Liver (tissue), 9 donors: Measurements from ENCODE around the gene ADCY3. TPM values are rescaled to one million over a fixed set of nuclear protein-coding genes. Genes with fewer than 3 reads are reported as not detected.

Experiments used
- DNase-seq: peaks from one replicate; pipeline ENCODE4 v3.0.0-alpha.2; 2017; ENCODE audit warnings: low spot score
- H3K27ac ChIP-seq, 2 donors: one replicate each; pipeline ENCODE4 v1.7.0; 2013; ENCODE audit warnings: inconsistent platforms in 2 of 2, low read length in 2 of 2, control low read depth in 1 of 2, low read depth in 1 of 2, mild to moderate bottlenecking in 1 of 2
- H3K27me3 ChIP-seq, 4 donors: one replicate each; pipeline versions ENCODE4 v1.6.1 to v1.7.0; 2013; ENCODE audit warnings: low read length in 3 of 4, inconsistent platforms in 1 of 4, mild to moderate bottlenecking in 1 of 4, moderate library complexity in 1 of 4; ENCODE audit not compliant: control insufficient read depth in 4 of 4, insufficient read depth in 4 of 4
- H3K36me3 ChIP-seq, 4 donors: one replicate each; pipeline versions ENCODE4 v1.6.1 to v1.7.0; 2013; ENCODE audit warnings: low read length in 3 of 4, mild to moderate bottlenecking in 3 of 4, low read depth in 1 of 4, moderate library complexity in 1 of 4; ENCODE audit not compliant: control insufficient read depth in 4 of 4, insufficient read depth in 3 of 4
- H3K4me1 ChIP-seq, 4 donors: one replicate each; pipeline versions ENCODE4 v1.6.1 to v1.7.0; 2013; ENCODE audit warnings: low read length in 3 of 4, mild to moderate bottlenecking in 3 of 4, moderate library complexity in 1 of 4; ENCODE audit not compliant: control insufficient read depth in 4 of 4, insufficient read depth in 4 of 4
- H3K4me3 ChIP-seq, 3 donors: one replicate each; pipeline versions ENCODE4 v1.6.1 to v1.7.0; 2013; ENCODE audit warnings: low read length in 3 of 3, control low read depth in 1 of 3, low read depth in 1 of 3, mild to moderate bottlenecking in 1 of 3
- H3K9ac ChIP-seq, 2 donors: one replicate each; pipeline ENCODE4 v1.7.0; 2013; ENCODE audit warnings: low read length in 2 of 2, mild to moderate bottlenecking in 2 of 2, moderate library complexity in 2 of 2, control low read depth in 1 of 2, low read depth in 1 of 2
- H3K9me3 ChIP-seq, 4 donors: one replicate each; pipeline versions ENCODE4 v1.6.1 to v1.7.0; 2013; ENCODE audit warnings: low read length in 3 of 4; ENCODE audit not compliant: control insufficient read depth in 4 of 4
- EGR1 ChIP-seq, 2 donors: IDR thresholded peaks; 2 replicates each; pipeline ENCODE4 v1.6.1; 2016 to 2018; ENCODE audit warnings: antibody characterized with exemption in 2 of 2, low read depth in 2 of 2
- FOXA1 ChIP-seq: IDR thresholded peaks from 2 replicates; pipeline ENCODE4 v1.6.1; 2016; ENCODE audit warnings: antibody characterized with exemption
- FOXA2 ChIP-seq: IDR thresholded peaks from 2 replicates; pipeline ENCODE4 v1.6.1; 2016; ENCODE audit warnings: antibody characterized with exemption
- GABPA ChIP-seq, 2 donors: IDR thresholded peaks in 1 of 2; conservative IDR thresholded peaks in 1 of 2; 2 replicates each; pipeline ENCODE4 v1.6.1; 2016; ENCODE audit warnings: antibody characterized with exemption in 2 of 2, mild to moderate bottlenecking in 1 of 2, moderate library complexity in 1 of 2
- HNF4A ChIP-seq, 2 donors: conservative IDR thresholded peaks; 2 replicates each; pipeline ENCODE4 v1.6.1; 2016; ENCODE audit warnings: antibody characterized with exemption in 2 of 2, mild to moderate bottlenecking in 2 of 2
- HNF4G ChIP-seq: IDR thresholded peaks from 2 replicates; pipeline ENCODE4 v1.6.1; 2016; ENCODE audit warnings: antibody characterized with exemption
- JUND ChIP-seq, 2 donors: IDR thresholded peaks; 2 replicates each; pipeline ENCODE4 v1.6.1; 2016; ENCODE audit warnings: antibody characterized with exemption in 2 of 2
- NR2F2 ChIP-seq: IDR thresholded peaks from 2 replicates; pipeline ENCODE4 v1.6.1; 2016; ENCODE audit warnings: antibody characterized with exemption
- RAD21 ChIP-seq, 2 donors: IDR thresholded peaks; 2 replicates each; pipeline ENCODE4 v1.6.1; 2016; ENCODE audit warnings: antibody characterized with exemption in 2 of 2, mild to moderate bottlenecking in 2 of 2
- RXRA ChIP-seq, 2 donors: IDR thresholded peaks; 2 replicates each; pipeline ENCODE4 v1.6.1; 2017 to 2018; ENCODE audit warnings: antibody characterized with exemption in 2 of 2, mild to moderate bottlenecking in 1 of 2
- SP1 ChIP-seq: IDR thresholded peaks from 2 replicates; pipeline ENCODE4 v1.6.1; 2018; ENCODE audit warnings: antibody characterized with exemption, mild to moderate bottlenecking
- YY1 ChIP-seq: IDR thresholded peaks from 2 replicates; pipeline ENCODE4 v1.6.1; 2016; ENCODE audit warnings: antibody characterized with exemption, mild to moderate bottlenecking
- WGBS: extraction: QIAGEN DNeasy Blood & Tissue Kit; methylation state at CpG from one replicate; pipeline ENCODE4 v1.1.7; 2013; 5-methylcytosine and 5-hydroxymethylcytosine counted together
- polyA plus RNA-seq, 2 donors: library from polyadenylated mRNA; stranded (reverse) in 1 of 2; unstranded in 1 of 2; fragments of 200-250 nt in 1 of 2; fragments of >200 nt in 1 of 2; fragmentation: Nextera tagmentation in 1 of 2; extraction: Ambion mirVana in 1 of 2; gene quantifications; one replicate each; pipeline versions ENCODE4 v1.2.1 to v1.2.3, GENCODE V29; 2013 to 2015
- total RNA-seq, 2 donors: library from RNA; depleted of rRNA; stranded (reverse); fragments of >200 nt; gene quantifications; one replicate each; pipeline ENCODE4 v1.2.3, GENCODE V29; 2014
- TF ChIP-seq, protein P1 (sequence below): fragments of 150-350 bp; IDR thresholded peaks from 2 replicates; pipeline ENCODE4 v1.5.1; 2017; ENCODE audit warnings: improper control_type of control experiment, low read depth, low read length; ENCODE audit not compliant: missing input control
- TF ChIP-seq, protein P2 (sequence below): IDR thresholded peaks from 2 replicates; pipeline ENCODE4 v1.6.1; 2016; ENCODE audit warnings: antibody characterized with exemption, mild to moderate bottlenecking
- TF ChIP-seq, protein P3 (sequence below): IDR thresholded peaks from 2 replicates; pipeline ENCODE4 v1.6.1; 2016; ENCODE audit warnings: antibody characterized with exemption
- TF ChIP-seq, protein P4 (sequence below): IDR thresholded peaks from 2 replicates; pipeline ENCODE4 v1.6.1; 2016; ENCODE audit warnings: antibody characterized with exemption
- donor health status: healthy.
- donor health status: healthy.
- donor health status: healthy.
- donor health status: healthy.
- donor health status: healthy.

Gene ADCY3
- total and polyA plus RNA-seq, 4 donors, result 0.99 to 8.4 (median 6.4) TPM

DNA sequence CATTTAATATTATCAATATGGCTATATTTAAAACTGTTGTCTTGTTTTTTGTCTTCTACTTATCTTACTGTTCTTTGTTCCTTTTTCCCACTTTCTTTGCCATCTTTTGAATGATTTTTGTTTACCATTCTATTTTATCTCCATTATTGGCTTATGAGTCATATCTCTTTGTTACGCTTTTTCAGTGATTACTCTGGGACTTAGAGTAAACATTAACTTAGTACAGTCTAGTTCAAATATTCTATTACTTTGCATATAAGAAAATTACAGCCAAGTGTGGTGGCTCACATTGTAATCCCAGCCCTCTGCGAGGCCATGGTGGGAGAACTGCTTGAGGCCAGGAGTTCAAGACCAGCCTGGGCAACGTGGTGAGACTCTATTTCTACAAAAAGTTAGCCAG lies 26.1 kb downstream of the ADCY3 start:
- Histone ChIP-seq H3K27me3 (no peaks in the 10 kb centered on the region), H3K9me3 (peaks cover 0 to 14% (median 3%) of the 10 kb centered on the region in 4 donors), H3K36me3 (no peaks in the 10 kb centered on the region), H3K9ac (no peak overlapping the region), H3K27ac (no peak overlapping the region), H3K4me3 (no peak overlapping the region), H3K4me1 (no peaks in the 10 kb centered on the region)
- DNase-seq, result no peak
- 64% methylated on average over 3 of the region's 3 CpGs for WGBS
- TF ChIP-seq, protein P1, sequence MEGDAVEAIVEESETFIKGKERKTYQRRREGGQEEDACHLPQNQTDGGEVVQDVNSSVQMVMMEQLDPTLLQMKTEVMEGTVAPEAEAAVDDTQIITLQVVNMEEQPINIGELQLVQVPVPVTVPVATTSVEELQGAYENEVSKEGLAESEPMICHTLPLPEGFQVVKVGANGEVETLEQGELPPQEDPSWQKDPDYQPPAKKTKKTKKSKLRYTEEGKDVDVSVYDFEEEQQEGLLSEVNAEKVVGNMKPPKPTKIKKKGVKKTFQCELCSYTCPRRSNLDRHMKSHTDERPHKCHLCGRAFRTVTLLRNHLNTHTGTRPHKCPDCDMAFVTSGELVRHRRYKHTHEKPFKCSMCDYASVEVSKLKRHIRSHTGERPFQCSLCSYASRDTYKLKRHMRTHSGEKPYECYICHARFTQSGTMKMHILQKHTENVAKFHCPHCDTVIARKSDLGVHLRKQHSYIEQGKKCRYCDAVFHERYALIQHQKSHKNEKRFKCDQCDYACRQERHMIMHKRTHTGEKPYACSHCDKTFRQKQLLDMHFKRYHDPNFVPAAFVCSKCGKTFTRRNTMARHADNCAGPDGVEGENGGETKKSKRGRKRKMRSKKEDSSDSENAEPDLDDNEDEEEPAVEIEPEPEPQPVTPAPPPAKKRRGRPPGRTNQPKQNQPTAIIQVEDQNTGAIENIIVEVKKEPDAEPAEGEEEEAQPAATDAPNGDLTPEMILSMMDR, result no peak
- TF ChIP-seq, protein P2, sequence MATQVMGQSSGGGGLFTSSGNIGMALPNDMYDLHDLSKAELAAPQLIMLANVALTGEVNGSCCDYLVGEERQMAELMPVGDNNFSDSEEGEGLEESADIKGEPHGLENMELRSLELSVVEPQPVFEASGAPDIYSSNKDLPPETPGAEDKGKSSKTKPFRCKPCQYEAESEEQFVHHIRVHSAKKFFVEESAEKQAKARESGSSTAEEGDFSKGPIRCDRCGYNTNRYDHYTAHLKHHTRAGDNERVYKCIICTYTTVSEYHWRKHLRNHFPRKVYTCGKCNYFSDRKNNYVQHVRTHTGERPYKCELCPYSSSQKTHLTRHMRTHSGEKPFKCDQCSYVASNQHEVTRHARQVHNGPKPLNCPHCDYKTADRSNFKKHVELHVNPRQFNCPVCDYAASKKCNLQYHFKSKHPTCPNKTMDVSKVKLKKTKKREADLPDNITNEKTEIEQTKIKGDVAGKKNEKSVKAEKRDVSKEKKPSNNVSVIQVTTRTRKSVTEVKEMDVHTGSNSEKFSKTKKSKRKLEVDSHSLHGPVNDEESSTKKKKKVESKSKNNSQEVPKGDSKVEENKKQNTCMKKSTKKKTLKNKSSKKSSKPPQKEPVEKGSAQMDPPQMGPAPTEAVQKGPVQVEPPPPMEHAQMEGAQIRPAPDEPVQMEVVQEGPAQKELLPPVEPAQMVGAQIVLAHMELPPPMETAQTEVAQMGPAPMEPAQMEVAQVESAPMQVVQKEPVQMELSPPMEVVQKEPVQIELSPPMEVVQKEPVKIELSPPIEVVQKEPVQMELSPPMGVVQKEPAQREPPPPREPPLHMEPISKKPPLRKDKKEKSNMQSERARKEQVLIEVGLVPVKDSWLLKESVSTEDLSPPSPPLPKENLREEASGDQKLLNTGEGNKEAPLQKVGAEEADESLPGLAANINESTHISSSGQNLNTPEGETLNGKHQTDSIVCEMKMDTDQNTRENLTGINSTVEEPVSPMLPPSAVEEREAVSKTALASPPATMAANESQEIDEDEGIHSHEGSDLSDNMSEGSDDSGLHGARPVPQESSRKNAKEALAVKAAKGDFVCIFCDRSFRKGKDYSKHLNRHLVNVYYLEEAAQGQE, result no peak
- no peak for TF ChIP-seq RXRA (IDR thresholded peaks at IDR 0.05)
- no peak for TF ChIP-seq EGR1 (IDR thresholded peaks at IDR 0.05; ENCODE audit: low read depth in 2 of 2)
- TF ChIP-seq JUND (IDR thresholded peaks at IDR 0.05), result no peak
- TF ChIP-seq FOXA1, result no peak
- no peak for TF ChIP-seq NR2F2
- no peak for TF ChIP-seq HNF4G
- TF ChIP-seq FOXA2, result no peak
- no peak for TF ChIP-seq SP1
- TF ChIP-seq, protein P3, sequence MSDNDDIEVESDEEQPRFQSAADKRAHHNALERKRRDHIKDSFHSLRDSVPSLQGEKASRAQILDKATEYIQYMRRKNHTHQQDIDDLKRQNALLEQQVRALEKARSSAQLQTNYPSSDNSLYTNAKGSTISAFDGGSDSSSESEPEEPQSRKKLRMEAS, result no peak
- no peak for TF ChIP-seq GABPA (IDR thresholded peaks at IDR 0.05 in 1 of 2, conservative IDR thresholded peaks at IDR 0.05 in 1 of 2)
- TF ChIP-seq, protein P4, sequence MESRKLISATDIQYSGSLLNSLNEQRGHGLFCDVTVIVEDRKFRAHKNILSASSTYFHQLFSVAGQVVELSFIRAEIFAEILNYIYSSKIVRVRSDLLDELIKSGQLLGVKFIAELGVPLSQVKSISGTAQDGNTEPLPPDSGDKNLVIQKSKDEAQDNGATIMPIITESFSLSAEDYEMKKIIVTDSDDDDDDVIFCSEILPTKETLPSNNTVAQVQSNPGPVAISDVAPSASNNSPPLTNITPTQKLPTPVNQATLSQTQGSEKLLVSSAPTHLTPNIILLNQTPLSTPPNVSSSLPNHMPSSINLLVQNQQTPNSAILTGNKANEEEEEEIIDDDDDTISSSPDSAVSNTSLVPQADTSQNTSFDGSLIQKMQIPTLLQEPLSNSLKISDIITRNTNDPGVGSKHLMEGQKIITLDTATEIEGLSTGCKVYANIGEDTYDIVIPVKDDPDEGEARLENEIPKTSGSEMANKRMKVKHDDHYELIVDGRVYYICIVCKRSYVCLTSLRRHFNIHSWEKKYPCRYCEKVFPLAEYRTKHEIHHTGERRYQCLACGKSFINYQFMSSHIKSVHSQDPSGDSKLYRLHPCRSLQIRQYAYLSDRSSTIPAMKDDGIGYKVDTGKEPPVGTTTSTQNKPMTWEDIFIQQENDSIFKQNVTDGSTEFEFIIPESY, result no peak
- TF ChIP-seq RAD21 (IDR thresholded peaks at IDR 0.05), result no peak
- no peak for TF ChIP-seq YY1

DNA sequence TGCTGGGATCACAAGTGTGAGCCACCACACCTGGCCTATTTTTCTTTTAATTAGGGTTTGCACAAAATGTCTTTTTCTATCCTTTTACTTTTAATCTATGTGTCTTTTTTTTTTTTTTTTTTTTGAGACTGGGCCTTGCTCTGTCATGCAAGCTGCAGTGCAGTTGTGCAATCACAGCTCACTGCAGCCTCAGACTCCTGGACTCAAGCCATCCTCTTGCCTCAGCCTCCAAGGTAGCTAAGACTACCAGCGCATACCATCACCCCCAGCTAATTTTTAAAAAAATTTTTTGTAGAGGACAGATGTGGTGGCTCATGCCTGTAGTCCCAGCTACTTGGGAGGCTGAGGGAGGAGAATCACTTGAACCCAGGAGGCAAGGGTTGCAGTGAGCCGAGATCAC lies 27.1 kb downstream of the ADCY3 start:
- H3K9me3 ChIP-seq, result peaks cover 0 to 14% (median 3%) of the 10 kb centered on the region in 4 donors
- 91% methylated on average over 2 of the region's 2 CpGs for WGBS
- no peak overlapping the region for H3K4me3 ChIP-seq
- peaks cover 0 to 1% (median 0%) of the 10 kb centered on the region in 4 donors for H3K36me3 ChIP-seq
- H3K27me3 ChIP-seq, result no peaks in the 10 kb centered on the region
- no peak for DNase-seq
- no peak overlapping the region for H3K27ac ChIP-seq
- no peaks in the 10 kb centered on the region for H3K4me1 ChIP-seq
- TF ChIP-seq RAD21 (IDR thresholded peaks at IDR 0.05) (no peak), SP1 (no peak), FOXA1 (no peak), HNF4A (conservative IDR thresholded peaks at IDR 0.05) (no peak), NR2F2 (no peak), FOXA2 (no peak), GABPA (IDR thresholded peaks at IDR 0.05 in 1 of 2, conservative IDR thresholded peaks at IDR 0.05 in 1 of 2) (no peak), RXRA (IDR thresholded peaks at IDR 0.05) (no peak)
- TF ChIP-seq, protein P1, result no peak
- TF ChIP-seq, protein P3, result no peak
- no peak overlapping the region for H3K9ac ChIP-seq
